K562 (cell line): Measurements from ENCODE around the gene TMEM150A. TPM values are rescaled to one million over a fixed set of nuclear protein-coding genes. Genes with fewer than 3 reads are reported as not detected.
A peak's percentile ranks its signal among the peaks of the same experiment; 100 is the strongest.

Experiments
- EP300 ChIP-seq: IDR thresholded peaks from 2 replicates; pipeline ENCODE4 v1.6.1; 2012; ENCODE audit warnings: low read length, improper control_type of control experiment
- MEIS2 ChIP-seq: fragments of 450-650 bp; IDR thresholded peaks from 2 replicates; pipeline ENCODE4 v1.6.1; 2014; ENCODE audit warnings: mild to moderate bottlenecking; ENCODE audit not compliant: partially characterized antibody
- polyA plus RNA-seq, 8 experiments: library from polyadenylated mRNA; depleted of rRNA in 4 of 8; stranded (reverse) in 5 of 8; unstranded in 3 of 8; fragments of >200 nt; fragmentation: Nextera tagmentation in 2 of 8; fragmentation: Illumina TruSeq in 1 of 8; extraction: Ambion mirVana in 2 of 8; extraction: Trizol in 1 of 8; gene quantifications; 2 replicates each; pipeline versions ENCODE4 v1.2.1 to v1.2.3, GENCODE V29; 2011 to 2014; ENCODE audit warnings: inconsistent platforms in 1 of 8, missing spikeins in 1 of 8
- total RNA-seq, 7 experiments: library from RNA; depleted of rRNA in 6 of 7; stranded (reverse); fragments of >200 nt in 6 of 7; fragmentation: Illumina TruSeq in 2 of 7; extraction: Trizol in 2 of 7; gene quantifications; 2 replicates each; pipeline versions ENCODE4 v1.2.1 to v1.2.3, GENCODE V29; 2011 to 2021; ENCODE audit warnings: low replicate concordance in 1 of 7
- TF ChIP-seq, protein P1 (sequence below), 2 experiments: fragments of 450-650 bp in 1 of 2; sonication (generic) in 1 of 2; formaldehyde crosslinking; conservative IDR thresholded peaks; 2 replicates each; pipeline versions ENCODE4 v1.4.0 to v1.8.1; 2020 to 2022; ENCODE audit warnings: mild to moderate bottlenecking in 1 of 2, missing genetic modification reagents in 1 of 2
- TF ChIP-seq, protein P2 (sequence below): fragments of 450-650 bp; IDR thresholded peaks from 2 replicates; pipeline ENCODE4 v1.6.1; 2018; ENCODE audit warnings: mild to moderate bottlenecking, low read depth; ENCODE audit not compliant: partially characterized antibody
- TF ChIP-seq, protein P3 (sequence below), 2 experiments: fragments of 450-650 bp in 1 of 2; sonication (generic) in 1 of 2; formaldehyde crosslinking in 1 of 2; IDR thresholded peaks; 2 replicates each; pipeline versions ENCODE4 v1.7.1 to v1.9.0; 2016 to 2022; ENCODE audit warnings: inconsistent platforms in 1 of 2, mild to moderate bottlenecking in 1 of 2, missing genetic modification reagents in 1 of 2
- TF ChIP-seq, protein P4 (sequence below), 2 experiments: fragments of 200-800 bp in 1 of 2; sonication (Bioruptor generic) in 1 of 2; sonication (generic) in 1 of 2; formaldehyde crosslinking in 1 of 2; IDR thresholded peaks in 1 of 2; conservative IDR thresholded peaks in 1 of 2; 2 replicates each; pipeline versions ENCODE4 v1.5.0 to v1.6.1; 2016 to 2020; ENCODE audit warnings: missing compliant biosample characterization in 1 of 2, missing genetic modification characterization in 1 of 2, missing genetic modification reagents in 1 of 2

TMEM150A gene
- total and polyA plus RNA-seq, 9 of the 15 experiments (the other 6 are each of a cell fraction or from before 2014, with no cell fraction given), result 3.9 to 17.1 (median 8.4) TPM

- TF ChIP-seq, protein P1, sequence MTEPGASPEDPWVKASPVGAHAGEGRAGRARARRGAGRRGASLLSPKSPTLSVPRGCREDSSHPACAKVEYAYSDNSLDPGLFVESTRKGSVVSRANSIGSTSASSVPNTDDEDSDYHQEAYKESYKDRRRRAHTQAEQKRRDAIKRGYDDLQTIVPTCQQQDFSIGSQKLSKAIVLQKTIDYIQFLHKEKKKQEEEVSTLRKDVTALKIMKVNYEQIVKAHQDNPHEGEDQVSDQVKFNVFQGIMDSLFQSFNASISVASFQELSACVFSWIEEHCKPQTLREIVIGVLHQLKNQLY (CRISPR knock-in tag; conservative IDR thresholded peaks at IDR 0.05), result 0 out of 4 replicates have a peak, but pooled peaks of 1 of the 2 experiments have one; percentile 28
- peak; percentile 73 for TF ChIP-seq EP300
- TF ChIP-seq, protein P2, sequence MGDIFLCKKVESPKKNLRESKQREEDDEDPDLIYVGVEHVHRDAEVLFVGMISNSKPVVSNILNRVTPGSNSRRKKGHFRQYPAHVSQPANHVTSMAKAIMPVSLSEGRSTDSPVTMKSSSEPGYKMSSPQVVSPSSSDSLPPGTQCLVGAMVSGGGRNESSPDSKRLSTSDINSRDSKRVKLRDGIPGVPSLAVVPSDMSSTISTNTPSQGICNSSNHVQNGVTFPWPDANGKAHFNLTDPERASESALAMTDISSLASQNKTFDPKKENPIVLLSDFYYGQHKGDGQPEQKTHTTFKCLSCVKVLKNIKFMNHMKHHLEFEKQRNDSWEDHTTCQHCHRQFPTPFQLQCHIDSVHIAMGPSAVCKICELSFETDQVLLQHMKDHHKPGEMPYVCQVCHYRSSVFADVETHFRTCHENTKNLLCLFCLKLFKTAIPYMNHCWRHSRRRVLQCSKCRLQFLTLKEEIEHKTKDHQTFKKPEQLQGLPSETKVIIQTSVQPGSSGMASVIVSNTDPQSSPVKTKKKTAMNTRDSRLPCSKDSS, result no peak
- TF ChIP-seq, protein P3, sequence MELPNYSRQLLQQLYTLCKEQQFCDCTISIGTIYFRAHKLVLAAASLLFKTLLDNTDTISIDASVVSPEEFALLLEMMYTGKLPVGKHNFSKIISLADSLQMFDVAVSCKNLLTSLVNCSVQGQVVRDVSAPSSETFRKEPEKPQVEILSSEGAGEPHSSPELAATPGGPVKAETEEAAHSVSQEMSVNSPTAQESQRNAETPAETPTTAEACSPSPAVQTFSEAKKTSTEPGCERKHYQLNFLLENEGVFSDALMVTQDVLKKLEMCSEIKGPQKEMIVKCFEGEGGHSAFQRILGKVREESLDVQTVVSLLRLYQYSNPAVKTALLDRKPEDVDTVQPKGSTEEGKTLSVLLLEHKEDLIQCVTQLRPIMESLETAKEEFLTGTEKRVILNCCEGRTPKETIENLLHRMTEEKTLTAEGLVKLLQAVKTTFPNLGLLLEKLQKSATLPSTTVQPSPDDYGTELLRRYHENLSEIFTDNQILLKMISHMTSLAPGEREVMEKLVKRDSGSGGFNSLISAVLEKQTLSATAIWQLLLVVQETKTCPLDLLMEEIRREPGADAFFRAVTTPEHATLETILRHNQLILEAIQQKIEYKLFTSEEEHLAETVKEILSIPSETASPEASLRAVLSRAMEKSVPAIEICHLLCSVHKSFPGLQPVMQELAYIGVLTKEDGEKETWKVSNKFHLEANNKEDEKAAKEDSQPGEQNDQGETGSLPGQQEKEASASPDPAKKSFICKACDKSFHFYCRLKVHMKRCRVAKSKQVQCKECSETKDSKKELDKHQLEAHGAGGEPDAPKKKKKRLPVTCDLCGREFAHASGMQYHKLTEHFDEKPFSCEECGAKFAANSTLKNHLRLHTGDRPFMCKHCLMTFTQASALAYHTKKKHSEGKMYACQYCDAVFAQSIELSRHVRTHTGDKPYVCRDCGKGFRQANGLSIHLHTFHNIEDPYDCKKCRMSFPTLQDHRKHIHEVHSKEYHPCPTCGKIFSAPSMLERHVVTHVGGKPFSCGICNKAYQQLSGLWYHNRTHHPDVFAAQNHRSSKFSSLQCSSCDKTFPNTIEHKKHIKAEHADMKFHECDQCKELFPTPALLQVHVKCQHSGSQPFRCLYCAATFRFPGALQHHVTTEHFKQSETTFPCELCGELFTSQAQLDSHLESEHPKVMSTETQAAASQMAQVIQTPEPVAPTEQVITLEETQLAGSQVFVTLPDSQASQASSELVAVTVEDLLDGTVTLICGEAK (IDR thresholded peaks at IDR 0.05), result peak; percentile 70; the same call in 1 of the 2 replicates
- TF ChIP-seq, protein P3 (CRISPR knock-in tag; IDR thresholded peaks at IDR 0.05), result no peak
- TF ChIP-seq, protein P4, sequence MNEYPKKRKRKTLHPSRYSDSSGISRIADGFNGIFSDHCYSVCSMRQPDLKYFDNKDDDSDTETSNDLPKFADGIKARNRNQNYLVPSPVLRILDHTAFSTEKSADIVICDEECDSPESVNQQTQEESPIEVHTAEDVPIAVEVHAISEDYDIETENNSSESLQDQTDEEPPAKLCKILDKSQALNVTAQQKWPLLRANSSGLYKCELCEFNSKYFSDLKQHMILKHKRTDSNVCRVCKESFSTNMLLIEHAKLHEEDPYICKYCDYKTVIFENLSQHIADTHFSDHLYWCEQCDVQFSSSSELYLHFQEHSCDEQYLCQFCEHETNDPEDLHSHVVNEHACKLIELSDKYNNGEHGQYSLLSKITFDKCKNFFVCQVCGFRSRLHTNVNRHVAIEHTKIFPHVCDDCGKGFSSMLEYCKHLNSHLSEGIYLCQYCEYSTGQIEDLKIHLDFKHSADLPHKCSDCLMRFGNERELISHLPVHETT (CRISPR knock-in tag; conservative IDR thresholded peaks at IDR 0.05 in 1 of 2, IDR thresholded peaks at IDR 0.05 in 1 of 2), result no peak
- peak; percentile 97 for TF ChIP-seq MEIS2
Measured at GRCh38 chr2:85584857-85585780, 17.4 kb downstream of the TMEM150A start (continued).
